ENCODE measurements around the gene ORAI3.

The ORAI3 gene

GRCh38 chr16:30972872-30973271, 24.0 kb downstream of the ORAI3 start:
- FAIRE-seq: no peak

DNA sequence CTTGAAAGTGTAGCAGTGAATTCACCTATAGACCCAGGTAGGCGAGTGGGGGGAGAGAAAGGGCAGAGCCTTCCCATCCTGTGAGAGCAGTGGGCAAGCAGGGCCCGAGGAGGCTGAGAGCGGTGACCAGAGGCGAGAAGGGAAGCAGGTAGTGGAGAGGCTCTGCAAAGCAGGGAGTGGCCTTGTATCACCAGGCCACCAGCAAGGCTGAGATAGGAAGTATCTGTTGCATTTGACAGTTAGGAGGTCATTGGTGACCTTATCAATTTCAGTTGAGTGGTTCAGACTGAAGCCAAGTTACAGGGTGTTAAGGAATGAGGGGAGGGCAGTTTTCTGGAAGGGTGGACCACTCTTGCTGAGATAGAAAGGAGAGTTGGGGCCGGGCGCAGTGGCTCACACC, 25.5 kb downstream of the ORAI3 start:
- no peak for FAIRE-seq

DNA sequence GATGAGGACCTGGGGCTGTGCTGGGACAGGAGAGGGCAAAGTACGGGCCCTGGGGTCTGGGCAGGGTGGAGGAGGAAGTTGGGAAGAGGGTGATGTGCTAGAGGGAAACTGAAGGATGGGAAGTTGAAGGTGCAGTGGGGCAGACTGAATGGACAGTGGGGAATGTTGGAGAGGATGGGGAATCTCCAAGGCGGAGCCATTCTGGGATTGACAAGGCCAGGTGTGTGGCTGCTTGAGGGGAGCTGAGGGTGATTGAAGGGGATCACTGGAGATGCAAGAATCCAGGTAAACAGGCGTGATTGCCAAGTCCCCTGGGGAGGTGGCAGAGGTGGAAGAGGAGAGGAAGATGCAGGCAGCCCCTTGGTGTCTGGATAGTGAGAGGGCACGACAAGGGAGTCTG, 27.6 kb downstream of the ORAI3 start:
- FAIRE-seq: no peak

GRCh38 chr16:30977502-30977901, 28.6 kb downstream of the ORAI3 start:
- no peak for FAIRE-seq

GRCh38 chr16:30979170-30980022, 30.5 kb downstream of the ORAI3 start:
- FAIRE-seq: no peak

DNA sequence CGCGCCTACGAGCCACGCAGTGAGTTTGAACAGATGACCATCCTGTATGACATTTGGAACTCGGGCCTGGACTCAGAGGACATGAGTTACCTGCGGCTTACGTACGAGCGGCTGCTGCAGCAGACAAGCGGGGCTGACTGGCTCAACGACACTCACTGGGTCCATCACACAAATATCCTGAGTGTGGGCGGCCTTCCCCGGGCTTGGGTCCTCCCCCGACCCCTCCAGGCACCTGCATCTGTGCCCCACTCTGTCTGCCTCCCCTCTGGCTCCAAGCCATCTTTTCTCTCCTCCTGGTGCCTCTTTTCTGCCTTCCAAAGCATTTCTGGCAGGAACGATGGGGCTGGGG, 31.1 kb downstream of the ORAI3 start:
- no peak for FAIRE-seq

DNA sequence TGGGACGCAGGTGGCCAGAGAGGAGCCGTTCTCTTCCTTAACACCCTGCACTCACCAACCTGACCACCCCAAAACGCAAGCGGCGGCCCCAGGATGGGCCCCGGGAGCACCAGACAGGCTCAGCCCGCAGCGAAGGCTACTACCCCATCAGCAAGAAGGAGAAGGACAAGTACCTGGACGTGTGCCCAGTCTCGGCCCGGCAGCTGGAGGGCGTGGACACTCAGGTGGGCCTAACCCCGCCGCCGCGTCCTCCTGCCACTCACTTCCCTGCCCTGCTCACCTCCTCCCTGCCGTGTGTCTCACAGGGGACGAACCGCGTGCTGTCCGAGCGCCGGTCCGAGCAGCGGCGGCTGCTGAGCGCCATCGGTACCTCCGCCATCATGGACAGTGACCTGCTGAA, 31.6 kb downstream of the ORAI3 start:
- FAIRE-seq: no peak

DNA sequence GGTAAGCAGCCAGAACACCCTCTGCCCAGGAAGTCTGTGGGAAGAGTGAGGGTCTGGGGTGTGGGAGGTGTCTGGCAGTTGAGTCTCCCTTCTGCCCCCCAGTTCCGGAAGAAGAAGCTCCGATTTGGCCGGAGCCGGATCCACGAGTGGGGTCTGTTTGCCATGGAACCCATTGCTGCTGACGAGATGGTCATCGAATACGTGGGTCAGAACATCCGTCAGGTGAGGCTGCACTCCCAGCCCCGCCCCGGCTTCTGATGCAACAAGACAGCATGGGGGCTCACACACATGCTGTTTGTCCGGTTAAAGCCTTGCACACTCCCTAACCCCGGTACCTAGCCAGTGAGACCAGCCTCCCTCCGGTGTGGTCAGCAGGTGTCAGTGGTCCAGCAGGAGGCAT, 32.1 kb downstream of the ORAI3 start:
- no peak for FAIRE-seq

DNA sequence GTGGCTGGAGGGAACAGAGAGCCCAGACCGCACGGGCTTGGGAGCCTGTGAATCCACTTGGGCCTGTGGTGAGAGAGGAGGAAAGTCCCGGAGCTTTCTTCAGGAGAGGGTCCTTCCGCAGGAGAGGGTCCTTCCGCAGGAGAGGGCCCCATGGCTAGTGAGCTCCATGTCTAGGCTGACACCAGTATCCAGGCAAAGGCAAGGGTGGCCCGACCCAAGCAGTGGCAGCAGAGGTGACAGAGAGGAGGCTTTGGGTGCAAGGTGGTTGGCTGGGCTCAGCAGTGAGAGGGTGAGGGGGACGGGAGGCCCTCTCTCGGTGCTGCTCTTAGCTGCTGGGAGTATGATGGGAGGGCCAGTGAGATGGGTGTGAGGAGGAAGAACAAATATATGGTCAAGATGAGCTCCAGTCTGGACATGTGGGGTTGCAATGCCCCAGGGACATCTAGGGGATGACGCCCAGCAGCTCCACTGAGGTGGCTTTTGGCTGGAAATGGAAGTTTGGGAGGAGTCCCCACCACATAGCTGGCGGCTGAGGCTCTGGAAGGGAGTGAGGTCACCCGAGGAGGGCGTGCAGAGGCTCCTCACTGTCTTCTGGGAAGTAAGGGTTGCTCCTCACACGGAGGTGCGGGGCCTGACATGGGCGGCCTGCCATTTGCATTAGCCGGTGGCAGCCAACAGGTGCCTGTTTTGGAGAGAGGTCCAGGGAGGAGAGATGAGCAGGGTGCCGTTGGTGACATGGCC, 33.9 kb downstream of the ORAI3 start:
- FAIRE-seq: no peak

- no peak for FAIRE-seq
These were observed 34.5 kb downstream of the ORAI3 start for GRCh38 chr16:30983289-30983889.

DNA sequence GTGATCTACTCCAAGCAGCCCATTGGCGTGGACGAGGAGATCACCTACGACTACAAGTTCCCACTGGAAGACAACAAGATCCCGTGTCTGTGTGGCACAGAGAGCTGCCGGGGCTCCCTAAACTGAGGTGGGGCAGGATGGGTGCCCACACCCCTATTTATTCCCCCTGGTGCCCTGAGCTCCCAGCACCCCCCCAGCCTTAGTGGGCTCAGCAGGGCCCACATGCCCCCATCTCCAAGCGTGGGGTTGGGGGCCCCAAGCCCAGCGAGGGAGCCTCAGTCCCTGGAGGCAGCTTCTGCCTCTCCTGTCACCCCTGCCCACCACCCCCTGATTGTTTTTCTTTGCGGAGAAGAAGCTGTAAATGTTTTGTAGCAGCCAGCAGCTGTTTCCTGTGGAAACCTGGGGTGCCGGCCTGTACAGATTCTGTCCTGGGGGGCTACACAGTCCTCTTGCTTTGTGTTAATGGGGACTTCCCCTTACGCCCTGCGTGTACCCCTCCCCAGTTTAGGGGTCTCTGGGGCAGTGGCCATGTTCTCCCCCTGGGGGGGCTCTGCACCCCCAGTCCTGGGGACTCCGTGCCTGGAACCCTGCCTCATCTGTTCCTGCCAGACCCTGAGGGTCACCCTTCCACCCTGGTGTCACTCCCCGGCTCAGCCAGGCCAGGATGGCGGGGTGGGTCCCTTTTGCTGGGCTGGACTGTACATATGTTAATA, 35.2 kb downstream of the ORAI3 start:
- no peak for FAIRE-seq

DNA sequence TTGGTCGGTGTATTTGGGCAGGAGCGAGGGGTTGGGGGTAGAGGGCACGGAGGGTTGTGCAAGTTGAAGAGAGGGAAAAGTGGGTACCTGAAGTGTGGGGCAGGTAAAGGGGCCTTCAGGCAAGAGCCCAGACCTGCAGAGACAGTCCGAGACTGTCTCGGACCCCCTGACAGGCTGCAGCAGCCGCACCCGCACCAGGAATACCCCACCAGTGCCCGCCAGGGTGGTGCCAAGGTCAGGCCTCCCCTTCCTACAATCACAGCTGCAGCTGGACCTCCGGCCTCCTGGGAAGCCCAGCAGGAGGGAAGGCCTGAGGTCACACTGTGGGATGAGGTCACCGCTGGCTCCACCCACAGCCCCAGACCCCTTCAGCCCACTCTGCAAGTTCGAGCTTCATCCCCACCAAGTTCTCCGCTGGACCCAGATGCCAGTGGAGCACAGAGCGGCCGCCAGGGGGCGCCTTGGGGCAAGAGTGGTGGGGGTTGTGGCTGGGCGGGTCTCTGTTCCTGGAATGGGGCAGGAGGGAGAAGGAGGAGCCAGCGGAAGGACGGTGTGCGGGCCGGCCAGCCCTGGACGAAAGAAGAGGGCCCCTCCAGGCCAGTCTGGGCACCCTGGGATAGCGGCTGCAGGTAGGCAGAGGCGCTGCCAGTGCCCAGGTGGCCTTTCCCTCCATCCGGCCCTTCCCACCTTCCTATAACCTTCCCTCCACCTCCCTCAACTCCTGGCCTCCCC, 36.0 kb downstream of the ORAI3 start, which contains the start of gene HSD3B7:
HSD3B7 (plus strand) TSS at position 539 of the 732 bp plus-strand sequence. CDS start 452 bp downstream, outside the sequence.
- FAIRE-seq: no peak

GRCh38 chr16:30985401-30986128, 36.7 kb downstream of the ORAI3 start:
- no peak for FAIRE-seq

DNA sequence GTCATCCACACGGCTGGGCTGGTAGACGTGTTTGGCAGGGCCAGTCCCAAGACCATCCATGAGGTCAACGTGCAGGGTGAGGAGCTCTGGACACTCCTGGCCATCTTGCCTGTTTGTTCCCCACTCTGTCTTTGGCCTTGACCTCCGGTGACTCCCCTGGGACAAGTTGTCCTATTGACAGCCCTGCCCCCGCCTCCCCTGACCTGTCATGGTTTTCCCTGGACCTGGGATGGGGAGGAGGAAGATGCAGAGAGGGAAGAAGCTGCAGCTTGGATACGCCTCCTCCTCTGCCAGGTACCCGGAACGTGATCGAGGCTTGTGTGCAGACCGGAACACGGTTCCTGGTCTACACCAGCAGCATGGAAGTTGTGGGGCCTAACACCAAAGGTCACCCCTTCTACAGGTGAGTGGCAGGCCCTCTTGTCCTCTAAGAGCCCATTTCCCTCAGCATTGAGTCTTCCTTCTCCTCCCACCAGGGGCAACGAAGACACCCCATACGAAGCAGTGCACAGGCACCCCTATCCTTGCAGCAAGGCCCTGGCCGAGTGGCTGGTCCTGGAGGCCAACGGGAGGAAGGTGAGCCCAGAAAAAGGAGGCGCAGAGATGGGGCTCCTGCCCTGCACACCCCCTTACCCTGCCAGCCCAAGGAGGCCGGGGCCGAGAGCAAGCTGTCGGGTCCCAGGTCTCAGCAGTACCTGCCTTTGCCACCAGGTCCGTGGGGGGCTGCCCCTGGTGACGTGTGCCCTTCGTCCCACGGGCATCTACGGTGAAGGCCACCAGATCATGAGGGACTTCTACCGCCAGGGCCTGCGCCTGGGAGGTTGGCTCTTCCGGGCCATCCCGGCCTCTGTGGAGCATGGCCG, 37.5 kb downstream of the ORAI3 start:
- FAIRE-seq: no peak

GRCh38 chr16:30987581-30988190, 38.8 kb downstream of the ORAI3 start:
- FAIRE-seq: no peak

GRCh38 chr16:30989469-30990047, 40.7 kb downstream of the ORAI3 start:
- no peak for FAIRE-seq

- no peak for FAIRE-seq
These were observed 41.2 kb downstream of the ORAI3 start for GRCh38 chr16:30990105-30990504.

DNA sequence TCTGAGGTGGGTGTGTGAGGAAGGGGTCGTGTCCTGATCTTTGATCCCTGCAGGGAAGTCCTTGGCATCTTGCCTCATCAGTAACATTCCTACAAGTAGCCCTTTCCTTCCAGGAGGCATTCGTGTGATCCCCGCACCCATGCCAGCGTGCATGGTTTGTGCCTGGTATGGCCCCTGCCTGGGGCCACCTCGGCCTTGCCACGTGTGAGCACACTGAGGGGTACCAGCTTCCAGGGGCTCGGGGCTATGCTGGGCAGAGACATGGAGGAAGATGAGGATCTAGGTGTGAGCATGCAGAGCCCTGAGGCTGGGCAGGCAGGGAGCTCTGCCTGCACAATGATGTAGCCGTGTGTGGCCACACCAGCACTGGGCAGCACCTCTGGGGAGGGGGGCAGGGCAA, 42.2 kb downstream of the ORAI3 start:
- FAIRE-seq: no peak

DNA sequence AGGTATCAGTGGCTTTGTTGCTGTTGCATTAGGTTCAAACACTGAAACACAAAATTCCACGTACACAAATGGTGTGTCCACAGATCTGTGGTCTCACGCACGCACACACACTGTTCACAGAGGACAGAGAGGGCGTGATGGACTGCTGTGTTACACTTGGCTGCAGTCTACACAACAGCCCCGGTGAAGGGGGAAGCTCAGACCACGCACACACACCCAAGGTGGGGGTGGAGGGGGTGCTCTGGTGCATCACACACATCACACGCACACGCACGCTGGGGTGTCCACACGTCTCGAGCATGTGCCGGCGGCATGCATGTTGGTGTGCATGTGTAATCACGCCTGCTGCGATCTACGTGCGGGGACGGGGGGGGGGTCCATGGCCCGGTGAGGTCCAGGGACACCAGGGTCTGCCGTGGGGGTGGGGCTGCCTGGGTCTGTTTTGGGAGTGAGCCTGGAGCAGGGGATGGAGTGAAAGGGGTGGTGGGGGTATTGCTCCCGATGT, 43.5 kb downstream of the ORAI3 start:
- FAIRE-seq: no peak
